ENCODE results near the gene ATXN10.
"Not testable (repeated sequence)": the region's sequence is repeated elsewhere in the genome, so short reads cannot be mapped to it uniquely, and the experiment has no call there.

Gene ATXN10

GRCh38 chr22:45645150-45645525, 26.5 kb upstream of the ATXN10 start:
- DNase-seq: no peak

GRCh38 chr22:45645526-45646414, 25.9 kb upstream of the ATXN10 start:
- DNase-seq: no peak

GRCh38 chr22:45647532-45648225, 24.0 kb upstream of the ATXN10 start:
- no peak for DNase-seq

- DNase-seq: no peak
Measured at GRCh38 chr22:45648301-45649117, 23.1 kb upstream of the ATXN10 start.

- DNase-seq: no peak
Measured at GRCh38 chr22:45649809-45650208, 21.8 kb upstream of the ATXN10 start.

- DNase-seq: no peak
Measured at GRCh38 chr22:45650721-45651120, 20.9 kb upstream of the ATXN10 start.

DNA sequence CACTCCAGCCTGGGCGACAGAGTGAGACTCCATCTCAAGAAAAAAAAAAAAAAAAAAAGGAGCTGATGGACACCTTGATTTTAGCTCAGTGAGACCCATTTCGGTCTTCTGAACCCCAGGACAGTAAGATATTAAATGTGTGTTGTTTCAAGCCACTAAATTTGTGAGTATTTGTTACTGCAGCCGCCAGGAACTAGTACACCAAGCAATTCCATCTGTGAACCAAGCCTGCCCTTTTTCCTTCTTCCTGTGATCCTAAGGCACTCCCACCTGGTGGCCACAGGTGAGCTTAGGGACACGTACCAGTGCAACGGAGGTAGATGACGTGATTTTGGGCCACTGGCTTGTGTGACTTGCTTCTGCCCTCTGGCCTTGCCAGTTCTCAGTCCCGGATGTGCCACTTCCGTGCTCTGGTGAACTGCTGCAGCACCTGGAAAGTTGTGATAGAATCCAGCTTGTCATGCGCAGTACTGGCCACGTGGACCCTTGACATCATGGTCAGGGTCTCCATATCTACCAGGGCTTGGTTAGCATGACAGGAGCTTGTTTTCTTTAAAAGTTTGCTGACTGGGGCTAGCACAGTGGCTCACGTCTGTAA, 19.6 kb upstream of the ATXN10 start:
- no peak for DNase-seq

DNA sequence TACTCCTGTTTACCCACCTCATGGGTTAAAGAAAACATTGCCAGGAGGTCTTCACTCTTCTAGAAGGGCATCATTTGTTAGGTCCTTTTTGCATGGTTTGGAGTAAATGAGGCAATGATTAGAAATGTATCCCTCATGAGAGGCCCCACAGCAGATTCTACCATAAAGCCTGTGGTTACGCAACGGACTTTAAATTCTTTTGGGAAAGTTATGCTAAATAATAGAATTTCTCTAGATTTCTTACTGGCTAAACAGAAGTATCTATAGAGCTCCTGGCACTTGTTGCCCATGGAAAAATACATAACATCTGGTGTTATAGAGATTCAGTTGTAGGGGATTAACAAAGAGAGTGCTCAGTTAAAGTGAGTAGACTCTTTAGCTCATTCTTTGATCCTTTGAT, 15.1 kb upstream of the ATXN10 start:
- DNase-seq: no peak

- no peak for DNase-seq
Measured at GRCh38 chr22:45657701-45658100, 13.9 kb upstream of the ATXN10 start.

DNA sequence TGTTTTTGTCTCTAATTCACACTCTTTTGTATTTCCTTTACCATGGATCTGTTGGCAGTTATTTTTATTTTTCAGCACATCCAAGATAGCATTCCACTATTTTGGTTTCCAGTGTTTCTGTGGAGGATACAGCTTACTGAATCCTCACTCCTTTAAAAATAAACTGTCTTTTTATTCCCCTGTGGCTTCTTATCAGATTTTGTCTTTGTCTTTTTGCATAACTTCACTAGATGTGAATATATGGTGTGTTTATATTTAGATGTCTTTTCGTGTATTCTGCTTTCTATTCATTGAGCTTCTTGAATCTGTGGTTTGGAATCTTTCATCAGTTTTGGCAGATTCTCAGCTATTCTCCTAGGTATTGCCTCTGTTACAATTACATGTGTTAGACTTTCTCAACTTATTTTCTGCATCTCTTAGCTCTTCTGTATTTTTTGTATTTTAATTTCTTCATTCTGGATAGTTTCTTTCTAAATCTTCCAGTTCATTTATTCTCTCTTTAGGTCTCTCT, 7.4 kb upstream of the ATXN10 start:
- no peak for DNase-seq

DNA sequence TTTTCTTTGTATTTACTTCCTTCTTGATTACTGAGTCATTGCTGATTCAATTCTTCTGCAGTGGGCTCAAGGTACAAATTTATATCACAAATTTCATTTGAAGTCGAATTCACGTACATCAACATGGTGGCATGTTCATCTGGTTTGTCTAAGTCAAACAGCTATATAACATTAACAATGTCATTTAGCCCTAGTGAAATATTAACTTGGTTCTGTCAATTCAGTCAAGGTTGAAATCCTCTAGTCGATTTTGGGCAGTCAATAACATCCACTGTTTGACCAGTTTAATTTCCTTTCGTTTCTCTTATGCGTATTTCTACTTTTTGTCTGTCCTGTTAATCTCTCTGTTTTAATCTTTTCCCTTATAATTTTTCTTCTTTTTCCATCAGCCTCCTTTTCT, 4.1 kb upstream of the ATXN10 start:
- no peak for DNase-seq

GRCh38 chr22:45670363-45670762, 1.3 kb upstream of the ATXN10 start:
- DNase-seq: not testable (repeated sequence)

DNA sequence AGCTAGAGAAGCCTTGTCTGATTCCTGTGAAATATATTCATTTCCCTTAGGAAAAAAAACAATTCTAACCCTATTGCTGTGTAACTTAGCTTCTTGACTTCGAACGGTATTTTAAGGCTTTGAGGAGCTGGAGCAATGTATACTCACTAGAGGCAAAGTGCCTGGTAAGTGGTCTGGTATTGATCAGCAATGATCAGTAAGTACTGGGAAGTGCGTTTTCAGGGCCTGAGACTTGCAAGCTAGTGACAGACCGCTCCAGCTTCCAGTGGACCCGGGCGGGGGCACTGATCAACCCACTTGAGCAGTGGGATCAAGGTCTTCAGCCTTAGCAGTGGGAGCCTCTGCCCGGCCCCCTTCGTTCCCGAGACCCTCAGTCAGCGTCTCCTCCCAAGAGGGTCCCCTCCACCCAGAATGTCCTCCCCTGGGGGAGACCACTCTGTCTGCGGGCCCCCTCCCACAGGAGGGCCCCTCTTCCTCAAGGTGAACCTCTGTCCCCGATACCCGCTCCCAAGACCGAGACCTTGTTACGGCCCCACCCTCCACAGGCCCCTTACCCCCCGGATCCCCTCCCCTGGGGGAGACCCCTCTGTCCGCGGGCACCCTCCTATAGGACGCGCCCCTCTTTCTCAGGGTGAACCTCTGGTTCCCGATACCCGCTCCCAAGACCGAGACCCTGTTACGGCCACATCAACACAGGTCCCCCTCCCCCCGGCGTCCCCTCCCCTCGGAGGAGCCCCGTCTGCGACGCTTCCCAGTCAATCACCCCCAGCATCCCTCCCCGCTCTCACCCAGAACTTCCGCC, 452 bp upstream of the ATXN10 start:
- DNase-seq: no peak

GRCh38 chr22:45672564-45673481, 1.2 kb downstream of the ATXN10 start:
- DNase-seq: no peak

DNA sequence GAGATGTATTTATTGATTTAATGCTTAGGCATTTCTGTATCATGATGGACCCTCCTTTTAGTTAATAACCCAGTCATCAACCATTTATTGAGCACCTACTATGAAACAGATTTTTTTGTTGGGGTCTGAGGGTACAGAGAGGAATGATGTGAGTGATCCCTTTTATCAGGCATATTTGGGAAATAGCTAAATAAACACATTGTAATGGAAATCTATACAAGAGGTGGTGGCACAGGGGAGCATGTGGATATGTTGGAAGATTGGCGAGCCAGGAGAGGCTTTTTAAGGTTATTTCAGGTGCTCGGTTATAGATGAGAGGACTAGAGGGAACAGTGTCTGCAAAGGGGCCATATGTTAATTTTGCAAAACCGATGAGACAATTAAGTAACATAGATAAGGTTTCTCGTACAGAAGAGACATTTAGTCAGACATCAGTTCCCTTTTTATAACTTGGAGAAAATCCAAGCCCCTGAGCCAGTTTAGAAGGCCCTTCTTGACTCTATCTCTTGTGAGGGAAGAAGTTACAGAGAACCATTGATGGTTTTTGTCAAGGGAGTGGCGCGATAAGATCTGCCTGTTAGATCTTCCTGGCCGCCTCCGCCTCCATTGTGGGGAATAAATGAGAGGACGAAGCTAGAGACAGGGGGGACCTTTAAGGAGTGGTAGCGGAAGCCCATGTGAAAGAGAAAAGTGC, 2.0 kb downstream of the ATXN10 start:
- DNase-seq: no peak

GRCh38 chr22:45676024-45676423, 4.4 kb downstream of the ATXN10 start:
- DNase-seq: no peak

- no peak for DNase-seq
Measured at GRCh38 chr22:45677063-45677462, 5.4 kb downstream of the ATXN10 start.

DNA sequence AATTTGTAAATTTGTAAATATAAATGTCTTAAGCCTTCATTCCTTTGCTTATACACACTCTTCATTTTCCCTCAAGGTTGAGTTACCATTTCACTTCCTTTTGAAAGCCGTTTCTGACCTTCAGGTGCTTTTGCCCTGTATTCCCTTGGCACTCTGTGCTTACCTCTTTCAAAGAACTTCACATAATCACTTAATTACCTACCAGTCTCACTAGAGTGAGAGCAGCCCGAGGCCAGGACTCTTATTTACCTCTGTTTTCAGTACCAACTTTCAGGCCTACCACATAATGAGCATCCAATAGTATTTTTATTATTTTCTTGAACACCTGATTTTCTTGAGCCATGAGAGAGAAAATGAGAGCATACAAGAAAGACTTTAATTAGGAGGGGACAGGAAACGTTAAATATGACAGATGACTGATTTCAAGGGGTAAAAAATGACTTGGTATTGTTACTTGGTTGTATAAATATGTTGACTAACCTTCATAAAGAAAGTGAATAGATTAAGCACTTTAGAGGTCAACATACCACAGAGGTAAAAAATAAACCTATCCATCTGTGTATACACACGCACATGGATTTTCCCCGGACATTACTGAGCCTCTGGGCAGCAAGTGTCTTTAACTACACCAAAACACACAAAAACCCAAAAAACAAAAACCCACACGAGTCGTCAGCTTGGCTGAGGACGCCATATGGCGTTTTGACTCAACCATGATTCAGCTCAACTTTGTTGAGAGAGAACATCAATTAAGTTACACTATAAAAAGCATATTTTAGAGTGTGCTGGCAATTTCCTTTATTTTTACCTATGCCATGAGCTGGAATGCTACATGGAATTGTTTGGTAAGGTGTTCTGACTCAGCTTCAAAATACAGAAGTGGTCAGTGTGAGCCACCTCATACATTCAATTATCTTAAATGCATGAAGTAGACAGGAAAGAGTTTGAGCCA, 7.6 kb downstream of the ATXN10 start:
- no peak for DNase-seq
